ENCODE data around the gene SEC14L1.

The SEC14L1 gene

DNA sequence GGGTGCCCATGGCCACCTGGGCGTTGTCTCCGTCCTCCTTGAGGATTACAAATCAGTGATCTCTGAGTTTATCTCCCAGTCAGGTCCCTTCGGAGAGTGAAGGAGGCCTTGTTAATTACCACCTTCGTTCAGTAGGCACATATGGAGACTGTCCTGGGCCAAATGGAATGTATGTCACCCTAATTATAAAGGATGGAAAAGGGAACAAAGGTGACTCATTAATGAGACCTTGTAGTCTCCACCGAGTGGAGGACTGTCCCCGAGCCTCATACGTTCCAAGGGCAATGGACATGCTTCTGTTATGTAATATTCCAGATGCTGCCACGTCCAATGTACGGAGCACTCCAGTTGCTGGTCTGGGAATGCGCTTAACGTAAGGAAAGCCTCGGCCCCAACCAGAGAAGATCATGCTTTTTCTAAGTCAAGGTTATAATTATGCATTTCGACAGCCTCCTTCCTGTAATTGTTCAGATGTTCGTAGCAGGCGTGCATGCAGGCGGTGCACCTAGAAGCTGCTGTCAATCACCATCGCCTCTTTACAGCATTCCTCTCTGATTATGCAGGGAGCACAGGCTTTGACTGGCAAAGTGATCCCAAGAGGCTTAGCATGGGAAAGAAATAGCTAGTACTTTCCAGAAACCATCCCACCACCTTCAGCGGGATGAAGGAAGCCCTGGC is 22.4 kb upstream of the SEC14L1 start:
- no peak for DNase-seq
- H3K4me2 ChIP-seq (ENCODE audit: low read depth, low read length): no peak overlapping the region
- TF ChIP-seq EZH2phosphoT487 (IDR thresholded peaks at IDR 0.05; ENCODE audit: low read length): no peak
- no peak for TF ChIP-seq EZH2 (optimal IDR thresholded peaks at IDR 0.05; ENCODE audit: low read depth, low read length)
- TF ChIP-seq, protein P1, sequence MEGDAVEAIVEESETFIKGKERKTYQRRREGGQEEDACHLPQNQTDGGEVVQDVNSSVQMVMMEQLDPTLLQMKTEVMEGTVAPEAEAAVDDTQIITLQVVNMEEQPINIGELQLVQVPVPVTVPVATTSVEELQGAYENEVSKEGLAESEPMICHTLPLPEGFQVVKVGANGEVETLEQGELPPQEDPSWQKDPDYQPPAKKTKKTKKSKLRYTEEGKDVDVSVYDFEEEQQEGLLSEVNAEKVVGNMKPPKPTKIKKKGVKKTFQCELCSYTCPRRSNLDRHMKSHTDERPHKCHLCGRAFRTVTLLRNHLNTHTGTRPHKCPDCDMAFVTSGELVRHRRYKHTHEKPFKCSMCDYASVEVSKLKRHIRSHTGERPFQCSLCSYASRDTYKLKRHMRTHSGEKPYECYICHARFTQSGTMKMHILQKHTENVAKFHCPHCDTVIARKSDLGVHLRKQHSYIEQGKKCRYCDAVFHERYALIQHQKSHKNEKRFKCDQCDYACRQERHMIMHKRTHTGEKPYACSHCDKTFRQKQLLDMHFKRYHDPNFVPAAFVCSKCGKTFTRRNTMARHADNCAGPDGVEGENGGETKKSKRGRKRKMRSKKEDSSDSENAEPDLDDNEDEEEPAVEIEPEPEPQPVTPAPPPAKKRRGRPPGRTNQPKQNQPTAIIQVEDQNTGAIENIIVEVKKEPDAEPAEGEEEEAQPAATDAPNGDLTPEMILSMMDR (IDR thresholded peaks at IDR 0.05; ENCODE audit: low read length): no peak

DNA sequence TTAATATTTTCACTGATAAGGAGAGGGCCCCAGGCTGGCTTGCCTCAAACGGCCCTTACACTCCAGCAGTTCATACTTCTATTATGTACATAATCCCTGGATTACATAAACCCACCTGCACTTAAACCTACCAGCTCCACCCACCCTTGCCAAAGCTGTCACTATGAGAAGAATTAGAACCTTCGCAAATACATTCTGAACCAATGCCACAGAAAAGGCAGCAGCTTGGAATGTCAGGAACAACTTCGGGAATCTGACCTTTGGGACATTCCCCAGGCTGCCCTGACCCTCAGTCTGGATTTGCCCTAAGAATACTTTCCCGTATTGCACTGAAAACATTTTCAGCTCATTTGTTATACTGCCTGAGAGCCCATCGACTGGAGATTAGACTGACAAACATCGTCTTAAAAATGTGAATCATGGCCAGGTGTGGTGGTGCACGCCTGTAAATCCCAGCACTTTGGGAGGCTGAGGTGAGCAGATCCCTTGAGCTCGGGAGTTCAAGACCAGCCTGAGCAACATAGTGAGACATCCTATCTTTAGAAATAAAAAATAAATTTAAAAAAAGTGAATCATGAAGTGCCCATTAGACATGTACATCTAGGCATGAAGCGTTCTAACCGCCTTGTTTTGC is 21.0 kb upstream of the SEC14L1 start:
- no peaks in the 10 kb centered on the region for H3K27me3 ChIP-seq (replicated peaks; ENCODE audit: insufficient read depth, low read length)
- H2AFZ ChIP-seq (ENCODE audit: low read length): no peak overlapping the region
- H4K20me1 ChIP-seq (ENCODE audit: insufficient read depth, low read length): no peaks in the 10 kb centered on the region
- no peaks in the 10 kb centered on the region for H3K79me2 ChIP-seq (ENCODE audit: low read length)
- DNase-seq: no peak
- no peak overlapping the region for H3K4me2 ChIP-seq (ENCODE audit: low read depth, low read length)
- no peak overlapping the region for H3K4me3 ChIP-seq (ENCODE audit: low read length)
- no peaks in the 10 kb centered on the region for H3K36me3 ChIP-seq (replicated peaks; ENCODE audit: insufficient read depth, low read length)
- no peak overlapping the region for H3K9ac ChIP-seq (ENCODE audit: low read length)
- TF ChIP-seq EZH2 (optimal IDR thresholded peaks at IDR 0.05; ENCODE audit: low read depth, low read length) (no peak), EZH2phosphoT487 (IDR thresholded peaks at IDR 0.05; ENCODE audit: low read length) (no peak)
- TF ChIP-seq, protein P1 (IDR thresholded peaks at IDR 0.05; ENCODE audit: low read length): no peak
- no peaks in the 10 kb centered on the region for H3K9me3 ChIP-seq (replicated peaks; ENCODE audit: insufficient read depth, low read length)
- H3K27ac ChIP-seq (ENCODE audit: low read length): no peak overlapping the region
- H3K9me2 ChIP-seq (replicated peaks; ENCODE audit: insufficient read depth, low read length): no peaks in the 10 kb centered on the region
- no peaks in the 10 kb centered on the region for H3F3A ChIP-seq (ENCODE audit: insufficient read depth, low read length)
- 0 out of 2 replicates have a peak, but pooled peaks cover 4% of the 10 kb centered on the region for H3K4me1 ChIP-seq (ENCODE audit: low read length)

More for the DNA sequence above, 22.4 kb upstream of the SEC14L1 start:
- no peak overlapping the region for H3K9ac ChIP-seq (ENCODE audit: low read length)
- no peak overlapping the region for H3K4me3 ChIP-seq (ENCODE audit: low read length)
- H4K20me1 ChIP-seq (ENCODE audit: insufficient read depth, low read length): no peaks in the 10 kb centered on the region
- H3K9me3 ChIP-seq (replicated peaks; ENCODE audit: insufficient read depth, low read length): no peaks in the 10 kb centered on the region
- H3K79me2 ChIP-seq (ENCODE audit: low read length): no peaks in the 10 kb centered on the region
- H3K4me1 ChIP-seq (ENCODE audit: low read length): 0 out of 2 replicates have a peak, but pooled peaks cover 4% of the 10 kb centered on the region
- H3K9me2 ChIP-seq (replicated peaks; ENCODE audit: insufficient read depth, low read length): no peaks in the 10 kb centered on the region
- H3K27me3 ChIP-seq (replicated peaks; ENCODE audit: insufficient read depth, low read length): no peaks in the 10 kb centered on the region
- H3K27ac ChIP-seq (ENCODE audit: low read length): no peak overlapping the region
- no peaks in the 10 kb centered on the region for H3K36me3 ChIP-seq (replicated peaks; ENCODE audit: insufficient read depth, low read length)
- no peaks in the 10 kb centered on the region for H3F3A ChIP-seq (ENCODE audit: insufficient read depth, low read length)
- no peak overlapping the region for H2AFZ ChIP-seq (ENCODE audit: low read length)

DNA sequence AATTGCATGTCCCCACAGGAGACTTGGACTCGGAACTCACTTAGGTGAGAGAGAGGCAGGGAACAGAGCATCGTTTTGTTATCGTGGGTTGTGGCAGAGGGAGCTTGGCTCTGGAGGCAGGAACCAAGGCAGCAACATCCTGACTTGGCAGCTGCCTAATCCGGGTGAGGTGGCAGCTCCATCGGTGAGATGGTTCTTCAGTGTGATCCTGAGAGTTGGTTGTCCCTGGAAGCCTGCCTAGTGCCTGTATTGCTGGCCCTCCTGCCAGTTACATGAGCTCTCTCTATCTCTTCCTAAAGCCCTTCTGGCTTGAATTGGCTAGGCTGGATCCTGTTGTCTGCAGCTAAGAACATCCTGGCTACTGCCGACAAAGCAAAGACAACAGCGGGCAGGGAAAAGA is 19.9 kb upstream of the SEC14L1 start:
- no peaks in the 10 kb centered on the region for H3K36me3 ChIP-seq (replicated peaks; ENCODE audit: insufficient read depth, low read length)
- no peak overlapping the region for H3K4me3 ChIP-seq (ENCODE audit: low read length)
- 0 out of 2 replicates have a peak, but pooled peaks cover 4% of the 10 kb centered on the region for H3K4me1 ChIP-seq (ENCODE audit: low read length)
- no peak overlapping the region for H3K27ac ChIP-seq (ENCODE audit: low read length)
- TF ChIP-seq EZH2phosphoT487 (IDR thresholded peaks at IDR 0.05; ENCODE audit: low read length): no peak
- TF ChIP-seq EZH2 (optimal IDR thresholded peaks at IDR 0.05; ENCODE audit: low read depth, low read length): no peak
- TF ChIP-seq, protein P1 (IDR thresholded peaks at IDR 0.05; ENCODE audit: low read length): no peak
- H3F3A ChIP-seq (ENCODE audit: insufficient read depth, low read length): no peaks in the 10 kb centered on the region
- no peaks in the 10 kb centered on the region for H3K27me3 ChIP-seq (replicated peaks; ENCODE audit: insufficient read depth, low read length)
- no peak overlapping the region for H3K4me2 ChIP-seq (ENCODE audit: low read depth, low read length)
- no peak overlapping the region for H2AFZ ChIP-seq (ENCODE audit: low read length)
- no peaks in the 10 kb centered on the region for H4K20me1 ChIP-seq (ENCODE audit: insufficient read depth, low read length)
- no peaks in the 10 kb centered on the region for H3K9me2 ChIP-seq (replicated peaks; ENCODE audit: insufficient read depth, low read length)
- no peak for DNase-seq
- no peaks in the 10 kb centered on the region for H3K9me3 ChIP-seq (replicated peaks; ENCODE audit: insufficient read depth, low read length)
- H3K9ac ChIP-seq (ENCODE audit: low read length): no peak overlapping the region
- H3K79me2 ChIP-seq (ENCODE audit: low read length): no peaks in the 10 kb centered on the region
